RPMI7951 (cell line): Measurements from ENCODE around the gene OSBPL2. TPM values are rescaled to one million over a fixed set of nuclear protein-coding genes. Genes with fewer than 3 reads are reported as not detected.
A peak's percentile ranks its signal among the peaks of the same experiment; 100 is the strongest.

Experiments used
- DNase-seq: peaks from one replicate; pipeline ENCODE4 v3.0.0-alpha.2; 2012; ENCODE audit warnings: low read depth
- total RNA-seq: library from RNA; depleted of rRNA; stranded (reverse); fragments of >200 nt; shearing (Covaris generic); gene quantifications from 2 replicates; pipeline ENCODE4 v1.2.3, GENCODE V29; 2014; rRNA removed

Gene OSBPL2
- total RNA-seq = 17.8 and 18.6 TPM in 2 replicates

- peak; percentile 97 for DNase-seq
Observed at GRCh38 chr20:62237801-62238568, at the start of gene OSBPL2. TSS of gene OSBPL2 (plus strand) at chr20:62238521. CDS start at chr20:62256185, 17,664 bp downstream.

GRCh38 chr20:62190639-62191411 lies 47.5 kb upstream of the OSBPL2 start:
- DNase-seq = no peak

- DNase-seq = no peak
Observed at GRCh38 chr20:62191781-62192559, 46.4 kb upstream of the OSBPL2 start.

- no peak for DNase-seq
Observed at GRCh38 chr20:62192635-62193034, 45.7 kb upstream of the OSBPL2 start.

- no peak for DNase-seq
Observed at GRCh38 chr20:62193079-62194025, 45.0 kb upstream of the OSBPL2 start.

- no peak for DNase-seq
Observed at GRCh38 chr20:62195075-62195405, 43.3 kb upstream of the OSBPL2 start.

- no peak for DNase-seq
Observed at GRCh38 chr20:62195736-62196135, 42.6 kb upstream of the OSBPL2 start.

GRCh38 chr20:62196286-62196685 lies 42.0 kb upstream of the OSBPL2 start:
- no peak for DNase-seq

- no peak for DNase-seq
Observed at GRCh38 chr20:62197311-62197710, 41.0 kb upstream of the OSBPL2 start.

GRCh38 chr20:62197801-62198200 lies 40.5 kb upstream of the OSBPL2 start:
- no peak for DNase-seq

GRCh38 chr20:62198496-62198895 lies 39.8 kb upstream of the OSBPL2 start:
- no peak for DNase-seq

- DNase-seq = no peak
Observed at GRCh38 chr20:62198931-62199330, 39.4 kb upstream of the OSBPL2 start.

GRCh38 chr20:62200491-62201172 lies 37.7 kb upstream of the OSBPL2 start:
- no peak for DNase-seq

- no peak for DNase-seq
Observed at GRCh38 chr20:62201173-62202082, 36.9 kb upstream of the OSBPL2 start.

- peak; percentile 85 for DNase-seq
Observed at GRCh38 chr20:62202083-62202395, 36.3 kb upstream of the OSBPL2 start.

GRCh38 chr20:62202676-62203377 lies 35.5 kb upstream of the OSBPL2 start:
- no peak for DNase-seq

GRCh38 chr20:62203378-62204030 lies 34.8 kb upstream of the OSBPL2 start:
- no peak for DNase-seq

GRCh38 chr20:62205618-62206387 lies 32.5 kb upstream of the OSBPL2 start:
- DNase-seq = no peak
